ENCODE measurements around the gene PJVK.

Gene PJVK

DNA sequence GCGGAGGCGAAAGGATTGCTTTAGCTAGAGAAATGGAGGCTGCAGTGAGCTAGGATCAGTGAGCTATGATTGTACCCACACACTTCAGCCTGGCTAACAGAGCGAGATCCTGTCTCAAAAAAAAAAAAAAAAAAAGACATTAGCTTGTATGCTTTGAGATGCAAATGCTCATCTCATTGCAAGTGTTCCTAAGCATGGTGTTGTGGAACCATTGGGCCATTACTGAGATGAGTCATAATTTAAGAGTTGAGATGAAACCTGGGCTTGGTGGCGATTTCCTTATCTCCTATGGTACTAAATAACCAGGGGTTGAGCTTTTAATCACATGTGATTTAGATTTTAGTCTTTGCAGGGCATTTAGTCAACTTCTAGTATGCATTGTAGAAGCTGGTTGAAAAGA, 31.3 kb downstream of the PJVK start:
- TF ChIP-seq RARB (CRISPR knock-in tag; IDR thresholded peaks at IDR 0.05): no peak
- no peak for TF ChIP-seq OSR1 (CRISPR knock-in tag; IDR thresholded peaks at IDR 0.05)
- TF ChIP-seq CSDC2 (CRISPR knock-in tag; IDR thresholded peaks at IDR 0.05): no peak
- TF ChIP-seq BACH2 (CRISPR knock-in tag; IDR thresholded peaks at IDR 0.05; ENCODE audit: borderline replicate concordance): no peak
- TF ChIP-seq, protein P1, sequence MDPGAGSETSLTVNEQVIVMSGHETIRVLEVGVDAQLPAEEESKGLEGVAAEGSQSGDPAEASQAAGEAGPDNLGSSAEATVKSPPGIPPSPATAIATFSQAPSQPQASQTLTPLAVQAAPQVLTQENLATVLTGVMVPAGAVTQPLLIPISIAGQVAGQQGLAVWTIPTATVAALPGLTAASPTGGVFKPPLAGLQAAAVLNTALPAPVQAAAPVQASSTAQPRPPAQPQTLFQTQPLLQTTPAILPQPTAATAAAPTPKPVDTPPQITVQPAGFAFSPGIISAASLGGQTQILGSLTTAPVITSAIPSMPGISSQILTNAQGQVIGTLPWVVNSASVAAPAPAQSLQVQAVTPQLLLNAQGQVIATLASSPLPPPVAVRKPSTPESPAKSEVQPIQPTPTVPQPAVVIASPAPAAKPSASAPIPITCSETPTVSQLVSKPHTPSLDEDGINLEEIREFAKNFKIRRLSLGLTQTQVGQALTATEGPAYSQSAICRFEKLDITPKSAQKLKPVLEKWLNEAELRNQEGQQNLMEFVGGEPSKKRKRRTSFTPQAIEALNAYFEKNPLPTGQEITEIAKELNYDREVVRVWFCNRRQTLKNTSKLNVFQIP (CRISPR knock-in tag; IDR thresholded peaks at IDR 0.05; ENCODE audit: borderline replicate concordance, low read depth): no peak
- TF ChIP-seq ZNF565 (CRISPR knock-in tag; conservative IDR thresholded peaks at IDR 0.05; ENCODE audit: low read depth): no peak
- no peak for TF ChIP-seq CSRNP3 (CRISPR knock-in tag; IDR thresholded peaks at IDR 0.05)
- no peak for TF ChIP-seq ESRRG (CRISPR knock-in tag; IDR thresholded peaks at IDR 0.05)
- no peak for TF ChIP-seq SNAI2 (CRISPR knock-in tag; IDR thresholded peaks at IDR 0.05)
- no peak for TF ChIP-seq PPARA (CRISPR knock-in tag; IDR thresholded peaks at IDR 0.05; ENCODE audit: borderline replicate concordance)
- no peak for TF ChIP-seq GLIS3 (CRISPR knock-in tag; IDR thresholded peaks at IDR 0.05)
- ATAC-seq: no peak

DNA sequence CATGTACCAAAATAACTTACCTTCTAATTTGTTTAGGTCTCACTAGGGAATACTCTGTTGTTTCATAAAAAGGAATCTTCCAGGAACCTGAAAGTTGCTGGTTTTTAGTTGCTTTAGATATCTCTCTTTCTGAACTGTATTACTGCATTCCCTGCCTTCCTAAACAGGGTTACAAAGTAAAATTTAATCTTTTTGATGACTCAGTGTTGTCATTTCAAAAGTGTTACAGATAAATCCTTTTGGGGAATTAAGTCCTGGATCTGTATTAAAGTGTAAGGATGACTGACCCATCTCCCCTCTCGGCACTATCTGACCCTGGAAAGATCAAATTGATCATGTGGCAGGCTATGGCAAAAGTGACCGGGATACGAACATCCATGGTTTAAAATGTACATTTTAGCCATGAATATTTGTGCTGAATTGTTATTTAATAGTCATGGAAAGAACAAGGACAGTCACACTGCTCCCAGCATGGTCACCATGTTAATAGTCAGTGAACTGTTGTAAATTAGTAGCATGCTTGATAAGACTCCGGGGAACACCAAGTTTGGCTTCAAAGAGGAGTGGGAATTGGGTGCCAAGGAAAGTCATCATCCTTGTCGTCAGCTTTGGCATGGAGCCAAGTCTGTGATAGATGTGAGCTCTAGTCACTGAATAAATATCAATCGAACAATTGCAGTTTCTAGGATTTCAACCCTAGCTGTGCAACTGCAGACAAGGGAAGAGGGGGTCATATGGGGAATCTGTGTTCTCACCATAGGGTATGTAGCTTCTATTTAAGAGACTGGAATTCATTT, 33.3 kb downstream of the PJVK start:
- no peak for ATAC-seq
- TF ChIP-seq CSDC2 (CRISPR knock-in tag; IDR thresholded peaks at IDR 0.05): no peak
- no peak for TF ChIP-seq ZC3H10 (CRISPR knock-in tag; IDR thresholded peaks at IDR 0.05)

DNA sequence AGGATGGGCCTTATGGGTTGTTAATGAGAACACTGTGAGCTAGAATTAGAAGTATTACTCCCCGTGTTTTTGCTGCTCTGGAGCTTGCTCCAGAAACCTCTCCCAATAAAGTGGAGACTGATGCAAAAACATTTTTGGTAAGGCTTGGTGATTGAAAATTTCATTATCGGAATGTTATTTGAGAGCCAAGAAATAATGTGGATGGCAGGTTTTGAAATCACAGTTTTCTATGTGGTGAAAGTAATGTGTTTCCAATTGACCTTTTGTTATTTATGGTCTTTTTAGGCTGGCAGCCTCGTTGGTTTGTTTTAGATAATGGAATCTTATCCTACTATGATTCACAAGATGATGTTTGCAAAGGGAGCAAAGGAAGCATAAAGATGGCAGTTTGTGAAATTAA, 34.2 kb downstream of the PJVK start:
- TF ChIP-seq GLIS3 (CRISPR knock-in tag; IDR thresholded peaks at IDR 0.05) (no peak), RARB (CRISPR knock-in tag; IDR thresholded peaks at IDR 0.05) (no peak), CSDC2 (CRISPR knock-in tag; IDR thresholded peaks at IDR 0.05) (no peak), CREB5 (CRISPR knock-in tag; IDR thresholded peaks at IDR 0.05; ENCODE audit: low read depth) (no peak), ARNTL (CRISPR knock-in tag; IDR thresholded peaks at IDR 0.05; ENCODE audit: borderline replicate concordance, low read depth) (no peak), ZNF565 (CRISPR knock-in tag; conservative IDR thresholded peaks at IDR 0.05; ENCODE audit: low read depth) (no peak), ZFP3 (CRISPR knock-in tag; IDR thresholded peaks at IDR 0.05) (no peak), TCF4 (CRISPR knock-in tag; IDR thresholded peaks at IDR 0.05; ENCODE audit: borderline replicate concordance) (no peak), ZNF8 (CRISPR knock-in tag; IDR thresholded peaks at IDR 0.05) (no peak), ZNF70 (CRISPR knock-in tag; IDR thresholded peaks at IDR 0.05) (no peak), TSHZ2 (CRISPR knock-in tag; IDR thresholded peaks at IDR 0.05) (no peak), SNAI2 (CRISPR knock-in tag; IDR thresholded peaks at IDR 0.05) (no peak), PPARA (CRISPR knock-in tag; IDR thresholded peaks at IDR 0.05; ENCODE audit: borderline replicate concordance) (no peak), TOX (CRISPR knock-in tag; IDR thresholded peaks at IDR 0.05; ENCODE audit: borderline replicate concordance) (no peak), OSR1 (CRISPR knock-in tag; IDR thresholded peaks at IDR 0.05) (no peak), BACH2 (CRISPR knock-in tag; IDR thresholded peaks at IDR 0.05; ENCODE audit: borderline replicate concordance) (no peak), ZC3H10 (CRISPR knock-in tag; IDR thresholded peaks at IDR 0.05) (no peak), CSRNP3 (CRISPR knock-in tag; IDR thresholded peaks at IDR 0.05) (no peak)
- TF ChIP-seq, protein P2, sequence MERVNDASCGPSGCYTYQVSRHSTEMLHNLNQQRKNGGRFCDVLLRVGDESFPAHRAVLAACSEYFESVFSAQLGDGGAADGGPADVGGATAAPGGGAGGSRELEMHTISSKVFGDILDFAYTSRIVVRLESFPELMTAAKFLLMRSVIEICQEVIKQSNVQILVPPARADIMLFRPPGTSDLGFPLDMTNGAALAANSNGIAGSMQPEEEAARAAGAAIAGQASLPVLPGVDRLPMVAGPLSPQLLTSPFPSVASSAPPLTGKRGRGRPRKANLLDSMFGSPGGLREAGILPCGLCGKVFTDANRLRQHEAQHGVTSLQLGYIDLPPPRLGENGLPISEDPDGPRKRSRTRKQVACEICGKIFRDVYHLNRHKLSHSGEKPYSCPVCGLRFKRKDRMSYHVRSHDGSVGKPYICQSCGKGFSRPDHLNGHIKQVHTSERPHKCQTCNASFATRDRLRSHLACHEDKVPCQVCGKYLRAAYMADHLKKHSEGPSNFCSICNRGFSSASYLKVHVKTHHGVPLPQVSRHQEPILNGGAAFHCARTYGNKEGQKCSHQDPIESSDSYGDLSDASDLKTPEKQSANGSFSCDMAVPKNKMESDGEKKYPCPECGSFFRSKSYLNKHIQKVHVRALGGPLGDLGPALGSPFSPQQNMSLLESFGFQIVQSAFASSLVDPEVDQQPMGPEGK (CRISPR knock-in tag; IDR thresholded peaks at IDR 0.05; ENCODE audit: borderline replicate concordance): no peak
- TF ChIP-seq, protein P1 (CRISPR knock-in tag; IDR thresholded peaks at IDR 0.05; ENCODE audit: borderline replicate concordance, low read depth): no peak
- no peak for ATAC-seq
